OCI-M2 (cell line): Measurements from ENCODE around the gene ST6GALNAC2.
"Not testable (repeated sequence)": the region's sequence is repeated elsewhere in the genome, so short reads cannot be mapped to it uniquely, and the experiment has no call there.

Experiments used
- DNase-seq: peaks from one replicate; lab custom pipeline; 2025; ENCODE audit not compliant: unreplicated experiment; lab: John Stamatoyannopoulos, UW

The ST6GALNAC2 gene

DNA sequence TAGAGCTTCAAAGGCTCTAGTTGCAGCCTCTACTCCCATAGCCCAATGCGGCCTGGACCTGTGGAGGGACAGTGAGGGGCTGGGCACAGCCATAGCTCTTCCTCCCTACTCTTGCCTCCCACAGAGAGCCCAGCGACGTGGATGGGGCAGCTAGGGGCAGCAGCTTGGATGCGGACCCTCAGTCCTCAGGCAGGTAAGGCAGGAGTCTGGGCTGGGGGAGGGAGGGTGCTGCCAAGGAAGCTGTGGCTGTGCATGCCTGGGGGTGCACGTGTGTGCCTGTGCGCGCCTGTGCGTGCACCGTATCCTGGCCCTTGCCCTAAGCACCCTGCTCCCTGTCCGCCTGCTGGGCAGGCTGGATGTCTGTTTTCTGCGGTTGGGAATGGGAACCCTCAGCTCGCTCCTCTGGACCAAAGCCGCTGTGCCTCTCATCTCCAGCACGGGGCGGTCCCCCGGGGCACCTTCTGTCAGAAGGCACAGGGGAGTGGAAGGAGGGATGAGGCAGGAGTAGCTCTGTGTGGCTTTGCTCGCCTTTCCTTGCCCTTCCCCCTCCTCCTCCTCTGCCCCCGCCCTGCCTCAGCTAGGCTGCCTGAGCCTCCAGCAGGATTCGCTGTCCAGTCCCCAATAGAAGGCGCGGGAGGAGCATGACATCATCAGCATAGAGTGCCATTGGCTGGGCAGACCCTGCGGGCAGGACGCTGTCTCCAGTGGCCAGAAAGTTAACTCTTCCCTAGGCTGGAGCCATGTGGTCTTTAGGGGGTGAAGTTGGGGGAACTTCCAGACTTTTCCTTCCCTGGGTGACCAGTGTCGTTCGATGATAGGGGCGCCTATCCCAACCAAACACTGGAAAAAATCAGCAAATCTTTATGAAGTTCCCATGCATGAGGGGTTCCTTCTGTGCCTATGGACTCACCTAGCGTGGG lies 45.0 kb downstream of the ST6GALNAC2 start:
- no peak for DNase-seq

DNA sequence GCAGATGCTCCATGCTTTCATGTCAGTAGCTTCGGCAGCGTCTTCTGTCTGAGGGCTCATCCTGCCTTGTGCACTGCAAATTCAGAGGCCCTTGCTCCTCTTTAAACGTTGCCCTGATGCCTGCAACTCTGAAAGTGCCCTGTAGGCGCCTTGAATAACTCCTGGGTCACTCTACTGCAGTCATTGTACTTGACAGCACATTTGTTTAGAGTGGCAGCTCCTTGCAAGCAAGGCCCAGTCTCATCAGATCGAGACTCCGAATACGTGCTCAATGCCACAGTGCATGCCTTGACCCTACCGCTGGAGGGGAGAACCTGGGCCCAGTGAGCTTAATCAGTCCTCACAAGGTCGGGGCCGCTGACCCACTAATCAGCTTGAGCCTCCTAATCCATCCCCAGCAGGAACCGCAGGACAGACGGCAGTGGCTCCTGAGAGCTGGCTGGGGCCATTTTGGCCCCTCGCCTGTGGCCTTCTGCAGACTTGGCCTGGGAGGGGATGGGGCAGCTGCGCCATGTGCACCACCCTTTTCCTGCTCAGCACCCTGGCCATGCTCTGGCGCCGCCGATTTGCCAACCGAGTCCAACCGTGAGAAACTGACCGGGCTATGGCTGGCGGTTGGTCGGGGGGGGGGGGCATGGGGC lies 45.9 kb downstream of the ST6GALNAC2 start, which contains the start of gene PRCD:
TSS of gene PRCD (plus strand) at position 414 of the 641 bp plus-strand sequence. CDS start at position 512, 98 bp downstream.
- no peak for DNase-seq

DNA sequence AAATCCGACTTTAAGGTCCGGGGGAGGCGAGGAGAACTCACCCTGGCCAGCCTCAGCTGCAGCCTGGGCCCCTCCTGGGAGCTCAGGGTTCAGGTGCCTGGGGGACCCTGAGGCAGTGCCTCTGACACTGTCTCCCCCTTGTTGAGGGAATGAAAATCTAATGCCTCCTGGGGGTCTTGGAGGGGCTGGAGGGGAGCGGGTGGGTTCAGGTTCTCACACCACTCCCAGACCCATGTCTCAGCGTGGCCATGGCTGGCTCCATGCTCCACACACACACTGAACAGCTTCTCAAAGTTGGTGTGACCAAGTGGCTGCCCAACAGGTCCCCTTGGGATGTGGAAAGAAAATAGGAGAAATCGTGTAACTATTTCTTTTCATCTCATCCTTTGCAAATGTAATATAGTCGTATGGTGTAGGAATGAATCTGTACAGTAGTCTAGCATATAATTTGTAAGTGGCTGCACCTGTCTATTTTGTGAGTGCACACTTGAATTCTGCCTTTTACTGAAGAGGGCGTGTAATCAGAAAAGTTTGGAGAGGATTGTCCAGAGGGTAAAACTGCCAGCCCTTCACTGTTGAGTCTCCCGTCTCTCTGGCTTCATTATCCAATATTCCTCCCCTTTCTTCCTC lies 46.6 kb downstream of the ST6GALNAC2 start:
- DNase-seq: no peak

DNA sequence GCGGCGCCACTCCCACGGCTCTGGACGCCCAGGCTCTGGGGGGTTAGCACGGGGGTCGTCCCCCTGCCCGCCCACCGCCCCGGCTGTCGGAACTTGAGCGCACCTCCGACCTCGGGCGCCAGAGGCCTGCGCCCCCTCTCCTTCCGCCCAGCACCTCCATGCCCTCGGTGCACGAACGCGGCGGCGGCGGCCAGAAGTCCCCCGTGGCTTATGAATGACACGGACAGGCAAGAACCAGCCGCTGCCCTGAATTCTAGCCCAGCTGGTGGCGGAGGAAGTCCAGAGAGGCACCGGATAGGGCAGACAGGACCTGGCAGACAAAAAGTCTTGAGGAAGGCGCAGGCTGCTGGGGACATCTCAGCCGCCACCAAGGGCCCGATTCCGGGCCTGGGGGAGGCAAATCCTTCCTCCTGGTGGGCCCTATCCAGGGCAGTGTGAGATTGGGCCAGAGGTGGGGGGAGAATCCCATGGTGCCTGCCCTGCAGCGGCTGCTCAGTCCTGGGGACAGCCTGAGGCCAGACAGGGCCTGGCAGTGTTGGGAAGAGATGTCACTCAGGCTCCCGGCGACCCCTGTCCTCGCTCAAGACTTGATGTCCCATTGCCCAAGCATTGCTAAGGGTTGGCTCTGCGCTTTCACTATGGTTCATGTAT lies 47.3 kb downstream of the ST6GALNAC2 start:
- no peak for DNase-seq

DNA sequence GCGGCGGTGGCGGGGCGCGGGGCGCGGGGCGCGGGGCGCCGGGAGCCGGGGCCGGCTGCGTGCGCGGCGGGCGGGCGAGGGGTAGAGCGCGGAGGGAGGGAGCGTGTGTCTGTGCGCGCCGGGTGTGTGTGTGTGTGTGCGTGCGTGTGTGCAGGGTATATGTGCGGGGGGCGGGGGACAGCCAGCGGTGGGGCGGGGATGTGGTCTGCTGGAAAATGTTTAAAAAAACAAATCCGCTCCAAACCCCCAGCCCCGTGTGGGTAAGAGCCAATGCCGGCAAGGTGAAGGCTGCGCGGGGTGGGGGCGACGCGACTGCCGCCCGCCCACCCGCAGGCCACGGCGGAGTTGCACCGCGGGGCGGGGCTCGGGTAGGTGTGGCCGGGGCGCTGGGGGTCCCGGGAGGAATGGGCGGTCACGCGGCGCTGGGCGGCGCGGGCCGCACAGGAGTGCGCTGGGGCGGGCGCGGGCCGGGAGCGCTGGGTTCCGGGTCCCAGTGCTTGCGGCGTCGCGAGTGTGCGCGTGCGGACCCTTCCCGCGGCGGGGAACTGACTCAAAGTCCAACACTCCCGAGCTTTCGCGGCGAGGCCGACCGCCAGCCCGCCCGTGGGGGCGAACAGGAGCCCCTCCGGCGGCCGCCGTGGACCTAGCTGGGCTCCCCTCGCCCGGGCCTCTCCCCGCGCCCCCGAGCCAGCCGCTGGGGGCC lies 47.9 kb downstream of the ST6GALNAC2 start, which contains the start of gene CYGB:
TSS of gene CYGB (minus strand) at position 132 of the 703 bp plus-strand sequence. CDS start 167 bp downstream, outside the sequence.
- no peak for DNase-seq

DNA sequence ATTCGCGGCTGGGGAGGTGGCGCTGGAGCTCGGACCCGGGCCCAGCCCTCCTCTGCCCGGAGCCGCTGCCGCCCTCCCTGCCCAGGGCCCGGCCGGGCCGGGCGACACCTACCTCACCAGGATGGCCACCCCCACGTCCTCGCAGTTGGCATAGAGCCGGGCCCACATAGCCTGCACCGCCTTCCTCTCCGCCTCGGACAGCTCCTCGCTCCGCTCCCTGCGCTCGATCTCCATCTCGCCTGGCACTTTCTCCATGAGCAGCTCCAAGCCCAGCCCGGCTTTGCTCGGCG lies 48.4 kb downstream of the ST6GALNAC2 start:
- no peak for DNase-seq

DNA sequence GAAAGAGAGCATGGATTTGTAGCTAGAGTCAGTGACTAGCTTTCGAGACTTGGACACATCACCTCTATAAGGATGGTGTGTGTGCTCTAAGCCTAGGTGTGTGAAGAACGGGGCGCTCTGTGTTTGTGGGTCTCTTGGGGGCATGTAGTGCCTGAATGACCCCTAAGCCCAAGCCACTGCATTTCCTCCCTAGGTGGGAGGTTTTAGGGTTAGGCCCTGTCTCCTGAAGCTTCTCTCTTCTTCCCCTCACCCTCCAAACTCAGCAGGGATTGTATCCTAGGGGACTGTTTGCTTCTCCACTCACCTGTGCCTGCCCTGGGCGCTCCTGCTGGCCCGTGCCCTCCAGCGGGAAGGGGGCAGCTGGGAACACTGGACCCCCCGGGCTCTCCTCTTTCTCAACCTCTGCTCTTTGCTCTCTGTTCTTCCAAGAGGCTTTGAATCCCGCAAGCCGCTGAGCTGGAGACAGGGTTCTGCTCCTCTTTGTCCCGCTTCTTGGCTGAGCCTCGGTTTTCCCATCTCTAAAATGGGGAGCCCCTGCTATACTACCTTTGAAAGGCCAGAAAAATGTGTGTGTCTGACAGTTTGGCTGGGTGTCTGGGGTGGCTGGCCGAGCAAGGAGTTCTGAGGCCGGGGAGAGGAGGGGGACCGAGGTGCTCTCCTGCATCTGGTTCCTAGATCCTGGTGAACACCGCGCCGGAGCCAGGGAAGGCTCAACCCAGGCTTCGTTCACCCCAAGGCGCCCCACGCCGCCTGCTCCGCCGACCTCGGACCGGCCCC lies 49.0 kb downstream of the ST6GALNAC2 start:
- no peak for DNase-seq

DNA sequence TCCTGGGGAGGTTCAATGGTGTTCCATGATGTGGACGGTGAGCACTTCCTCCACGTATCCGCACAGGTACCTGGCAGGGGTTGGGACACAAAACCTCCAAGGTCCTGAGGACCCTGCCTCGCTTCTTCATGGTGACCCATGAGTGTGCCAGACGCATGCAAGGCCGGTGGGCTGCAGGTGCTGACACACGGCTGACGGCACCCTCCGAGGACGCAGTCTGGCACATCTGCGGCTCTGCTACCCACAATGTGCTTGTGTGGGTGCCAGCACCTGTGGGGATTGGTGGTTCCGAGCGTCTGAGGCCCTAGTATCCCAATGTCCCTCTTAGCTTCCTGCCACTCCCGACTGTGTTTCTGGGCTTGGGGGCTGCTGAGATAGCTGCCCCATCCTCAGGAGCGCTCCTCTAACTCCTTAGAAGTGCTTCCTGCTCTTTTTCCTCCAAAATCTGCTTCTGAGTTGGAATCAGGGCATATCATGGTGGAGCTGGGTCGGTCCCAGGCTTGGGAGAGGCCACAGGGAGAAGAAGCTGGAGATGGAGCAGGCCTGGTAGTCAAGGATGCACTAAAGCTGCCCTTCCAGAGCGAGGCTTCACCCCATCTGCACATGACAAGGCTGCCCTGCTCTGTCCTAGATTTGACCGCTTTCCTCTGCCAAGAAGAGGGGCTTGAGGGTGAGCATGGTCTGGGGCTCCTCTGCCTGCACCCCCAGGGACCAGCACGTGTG lies 49.7 kb downstream of the ST6GALNAC2 start:
- DNase-seq: no peak

DNA sequence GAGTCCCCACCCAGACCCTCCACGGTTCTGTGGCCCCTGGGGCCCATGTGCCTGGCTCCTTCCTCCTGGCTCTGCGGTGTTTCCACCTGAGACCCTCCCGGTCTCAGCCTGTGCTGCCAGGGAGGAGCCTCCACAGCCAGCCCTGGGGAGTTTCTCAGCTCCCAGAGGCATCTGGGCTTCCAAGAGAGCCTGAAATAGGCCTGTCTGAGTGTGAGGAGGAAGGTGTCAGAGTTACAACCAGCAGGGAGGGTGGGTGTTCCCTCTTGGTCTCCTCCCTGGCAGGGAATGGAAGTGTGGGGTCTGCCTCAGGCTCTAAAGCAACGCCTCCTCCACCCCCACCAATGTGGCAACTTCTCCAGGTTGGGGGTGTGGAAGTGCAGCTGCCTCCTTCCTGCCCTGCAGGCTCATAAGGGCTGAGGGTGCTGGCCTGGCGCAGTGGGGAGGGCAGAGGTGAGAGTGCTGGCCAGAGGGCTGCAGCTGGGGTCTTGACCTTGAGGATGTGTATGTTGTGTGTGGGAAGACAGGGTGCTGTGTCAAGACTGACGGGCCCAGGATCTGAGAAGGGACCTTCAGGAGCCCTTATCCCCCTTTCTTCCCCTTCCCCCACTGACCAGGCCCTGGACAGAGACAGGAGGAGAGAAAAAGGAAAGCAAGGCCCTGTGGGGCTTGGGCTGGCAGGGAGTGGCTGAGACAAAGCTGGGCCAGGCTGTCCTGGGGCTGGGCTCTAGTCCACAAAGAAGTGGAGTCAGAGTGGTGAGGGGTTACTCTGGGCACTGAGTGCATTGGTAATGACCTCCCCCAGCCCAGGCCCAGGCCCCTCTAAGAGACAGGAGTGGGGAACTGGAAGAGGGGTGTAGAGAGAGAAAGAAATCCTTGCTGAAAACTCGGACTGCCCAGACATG lies 50.6 kb downstream of the ST6GALNAC2 start:
- DNase-seq: no peak

DNA sequence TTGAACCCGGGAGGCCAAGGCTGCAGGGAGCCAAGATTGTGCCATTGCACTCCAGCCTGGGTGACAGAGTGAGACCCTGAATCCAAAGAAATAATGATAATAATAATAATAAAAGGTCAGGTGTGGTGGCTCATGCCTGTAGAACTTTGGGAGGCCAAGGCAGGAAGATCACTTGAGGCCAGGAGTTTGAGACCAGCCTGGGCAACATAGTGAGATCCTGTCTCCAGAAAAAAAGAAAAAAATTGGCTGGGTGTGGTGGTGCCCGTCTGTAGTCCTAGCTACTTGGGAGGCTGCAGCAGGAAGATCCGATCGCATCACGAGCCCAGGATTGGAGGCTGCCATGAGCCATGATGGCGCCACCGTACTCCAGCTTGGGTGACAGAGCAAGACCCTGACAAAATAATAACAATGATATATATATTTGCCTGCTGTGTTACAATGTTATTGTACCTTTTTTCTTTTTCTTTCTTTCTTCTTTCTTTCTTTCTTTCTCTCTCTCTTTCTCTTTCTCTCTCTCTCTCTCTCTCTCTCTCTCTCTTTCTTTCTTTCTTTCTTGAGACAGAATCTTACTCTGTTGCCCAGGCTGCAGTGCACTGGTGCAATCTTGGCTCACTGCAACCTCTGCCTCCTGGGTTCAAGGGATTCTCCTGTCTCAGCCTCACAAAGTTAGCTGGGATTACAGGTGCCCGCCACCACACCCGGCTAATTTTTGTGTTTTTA lies 51.9 kb downstream of the ST6GALNAC2 start:
- not testable (repeated sequence) for DNase-seq

DNA sequence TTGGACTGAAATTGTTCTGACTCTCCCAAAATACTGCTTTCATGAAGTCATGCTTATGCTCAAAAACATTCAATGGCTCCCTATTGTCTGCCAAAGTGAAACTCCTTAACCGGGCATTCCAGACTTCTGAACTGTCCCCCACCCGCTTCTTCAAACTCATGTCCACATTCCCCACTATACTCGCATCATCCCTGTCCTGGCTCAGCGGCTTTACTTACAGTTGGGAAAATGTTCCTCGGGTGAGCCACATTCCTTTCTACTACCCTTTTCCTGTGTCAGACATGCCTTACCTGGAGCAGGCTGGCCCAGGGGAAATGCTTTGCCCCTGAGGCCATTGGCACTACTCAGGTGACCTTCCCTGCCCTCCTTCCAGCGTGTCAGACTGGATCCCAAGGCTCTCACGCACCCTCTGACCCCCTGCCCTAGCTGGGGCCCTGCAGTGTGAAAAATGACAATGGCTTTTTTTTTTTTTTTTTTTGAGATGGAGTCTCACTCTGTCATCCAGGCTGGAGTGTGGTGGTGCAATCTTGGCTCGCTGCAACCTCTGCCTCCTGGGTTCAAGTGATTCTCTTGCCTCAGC lies 53.5 kb downstream of the ST6GALNAC2 start:
- no peak for DNase-seq

DNA sequence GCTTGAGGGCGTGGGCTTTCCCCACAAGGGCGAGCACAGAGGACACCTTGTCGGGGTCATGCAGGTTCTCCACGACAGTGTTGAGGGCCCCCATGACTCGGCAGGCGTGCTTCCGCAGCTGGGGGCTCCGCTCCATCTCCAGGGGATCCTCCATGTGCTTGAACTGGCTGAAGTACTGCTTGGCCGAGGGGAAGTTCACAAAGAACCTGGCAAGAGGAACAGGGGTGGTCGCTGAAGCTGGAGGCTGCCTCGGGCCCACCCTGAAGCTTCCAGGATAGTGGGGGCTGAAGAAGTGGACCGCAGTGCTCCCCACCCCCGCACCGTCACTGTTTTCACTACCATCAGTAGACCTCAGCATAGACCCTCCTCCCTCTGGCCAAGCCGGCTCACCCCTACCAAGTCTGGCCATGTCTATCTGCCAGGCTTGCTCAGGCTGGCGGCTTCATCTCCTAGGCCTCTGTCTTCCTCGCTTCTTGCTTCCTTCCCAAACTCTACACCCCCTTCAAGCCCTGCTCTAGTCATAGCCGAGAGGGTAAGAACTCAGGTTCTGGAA lies 54.1 kb downstream of the ST6GALNAC2 start:
- DNase-seq: no peak

DNA sequence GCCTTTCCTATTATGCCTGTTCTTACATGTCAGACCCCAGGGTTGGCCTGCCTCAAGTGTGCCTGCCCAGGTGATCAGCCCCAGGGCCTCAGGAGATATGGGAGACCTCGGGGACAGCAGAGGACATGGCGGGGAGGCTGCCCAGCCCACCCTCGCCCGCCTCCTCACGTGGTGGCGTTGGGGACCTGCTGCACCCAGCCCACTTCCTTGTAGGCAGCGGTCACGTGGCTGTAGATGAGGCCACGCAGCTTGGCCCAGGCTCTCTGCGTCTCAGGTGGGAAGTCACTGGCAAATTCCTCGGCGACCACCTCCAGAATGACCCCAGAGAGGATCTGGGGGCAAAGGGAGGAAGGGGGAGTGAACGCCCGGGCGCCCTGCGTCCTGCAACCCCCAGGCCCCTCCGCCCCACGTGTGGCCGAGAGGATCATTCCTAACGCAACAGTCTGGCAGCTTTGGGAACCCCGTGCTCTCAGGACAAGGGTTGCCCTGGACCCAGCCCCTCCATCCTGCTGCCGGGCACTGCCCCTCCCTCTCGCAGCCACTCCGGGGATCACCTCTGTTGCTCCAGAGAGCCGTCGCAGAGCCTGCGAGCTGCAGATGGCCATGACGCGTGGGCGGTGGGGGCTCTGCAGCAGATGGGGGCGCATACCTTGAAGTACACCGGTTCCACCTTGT lies 54.7 kb downstream of the ST6GALNAC2 start:
- DNase-seq: no peak

DNA sequence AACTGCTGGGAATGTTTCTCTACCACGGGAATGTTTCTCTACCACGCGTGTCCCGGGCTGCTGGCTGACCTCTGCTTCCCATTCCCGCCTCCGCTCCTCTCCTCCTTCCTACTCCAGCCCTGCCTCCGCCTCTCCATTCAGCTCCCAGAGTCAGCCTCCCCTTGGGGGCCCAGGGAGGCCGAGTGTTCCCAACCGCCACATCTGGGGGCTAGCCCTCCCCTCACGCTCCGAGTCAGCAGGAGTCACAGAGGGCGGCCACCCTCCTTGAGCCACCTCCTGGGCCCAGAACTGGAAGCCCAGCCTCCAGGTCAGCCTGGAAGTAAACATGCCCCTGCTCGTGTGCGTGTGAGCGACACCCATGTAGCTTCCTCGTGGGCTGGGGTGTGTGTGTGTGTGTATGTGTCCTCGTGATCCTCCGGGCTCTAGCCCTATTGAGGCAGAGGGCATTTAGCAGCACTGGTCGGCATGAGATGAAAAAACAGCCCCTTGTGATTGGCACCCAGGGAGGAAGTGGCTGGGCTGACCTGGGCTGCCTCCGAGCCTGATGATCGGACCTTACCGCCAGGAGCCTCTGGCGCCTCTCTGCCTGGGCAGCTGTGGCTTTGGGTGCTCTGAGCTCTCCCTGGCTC lies 55.5 kb downstream of the ST6GALNAC2 start:
- DNase-seq: no peak

DNA sequence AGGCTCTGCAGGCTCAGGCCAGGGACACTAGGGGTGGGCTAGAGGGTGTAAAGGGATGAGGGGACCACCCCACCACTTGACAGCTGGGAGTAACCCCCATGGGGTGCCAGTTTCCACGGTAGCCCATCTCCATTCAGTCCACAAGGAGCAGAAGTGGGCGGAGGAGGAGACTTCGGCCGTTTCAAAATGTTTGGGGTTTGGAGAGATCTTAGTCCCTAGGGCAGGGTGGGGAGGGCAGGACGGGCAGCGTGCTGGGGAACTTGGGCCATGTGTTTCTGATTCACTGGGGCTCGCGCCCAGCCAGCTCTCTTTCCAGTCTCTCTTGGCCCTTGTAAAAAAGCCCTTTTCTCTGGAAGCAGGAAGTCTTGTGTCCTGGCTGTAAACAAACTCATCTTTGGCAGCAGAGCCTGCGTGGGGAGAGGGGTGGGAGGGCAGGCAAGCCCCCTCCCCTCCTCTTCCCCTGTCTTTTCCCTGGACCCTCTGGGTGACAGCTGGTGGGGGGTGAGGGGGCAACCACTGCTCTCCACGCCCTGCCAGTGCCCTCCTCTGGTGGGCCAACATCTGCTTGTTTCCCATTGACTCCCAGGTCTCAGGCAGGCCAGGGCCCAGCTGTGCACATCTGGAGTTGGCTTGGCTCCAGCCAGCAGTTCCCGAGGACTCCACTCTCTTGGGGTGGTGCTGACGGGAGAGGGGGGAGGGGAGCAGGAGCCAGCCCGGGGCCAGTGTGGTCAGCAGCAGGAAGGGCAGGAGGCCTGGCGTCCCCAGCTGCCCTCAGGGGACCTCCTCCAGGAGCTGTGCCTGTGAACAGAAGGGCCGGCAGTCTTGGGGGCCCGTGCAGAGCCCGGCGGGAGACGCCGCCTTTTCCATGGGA lies 56.2 kb downstream of the ST6GALNAC2 start:
- no peak for DNase-seq
